H9 (cell line): ENCODE data around the gene DIAPH2. TPM values are rescaled to one million over a fixed set of nuclear protein-coding genes. Genes with fewer than 3 reads are reported as not detected.

Experiments
- DNase-seq: peaks from one replicate; pipeline ENCODE4 v3.0.0-alpha.2; 2017
- H2AFZ ChIP-seq: one replicate; pipeline ENCODE4 v1.6.1; 2013; ENCODE audit warnings: mild to moderate bottlenecking, low read length, control low read depth, moderate library complexity
- H2AK5ac ChIP-seq: 2 replicates; pipeline ENCODE4 v1.6.1; 2013; ENCODE audit warnings: low read length, control low read depth, mixed read lengths; ENCODE audit not compliant: insufficient read length
- H2BK120ac ChIP-seq: one replicate; pipeline ENCODE4 v1.6.1; 2013; ENCODE audit warnings: low read depth, mild to moderate bottlenecking, low read length, control low read depth, inconsistent platforms; ENCODE audit not compliant: poor library complexity, severe bottlenecking
- H2BK12ac ChIP-seq: 2 replicates; pipeline ENCODE4 v1.6.1; 2013; ENCODE audit warnings: low read length, control low read depth, mixed read lengths, low read depth; ENCODE audit not compliant: insufficient read length
- H2BK15ac ChIP-seq: 2 replicates; pipeline ENCODE4 v1.6.1; 2013; ENCODE audit warnings: low read depth, low read length, control low read depth
- H2BK20ac ChIP-seq: one replicate; pipeline ENCODE4 v1.6.1; 2013; ENCODE audit warnings: low read depth, mild to moderate bottlenecking, low read length, control low read depth, inconsistent platforms; ENCODE audit not compliant: poor library complexity, severe bottlenecking
- H2BK5ac ChIP-seq: 2 replicates; pipeline ENCODE4 v1.6.1; 2013; ENCODE audit warnings: low read length, control low read depth, mixed read lengths; ENCODE audit not compliant: insufficient read length
- H3K14ac ChIP-seq: 2 replicates; pipeline ENCODE4 v1.6.1; 2013; ENCODE audit warnings: low read length, control low read depth; ENCODE audit not compliant: insufficient read depth
- H3K18ac ChIP-seq: 2 replicates; pipeline ENCODE4 v1.6.1; 2013; ENCODE audit warnings: low read depth, mild to moderate bottlenecking, mixed read lengths, low read length, control low read depth; ENCODE audit not compliant: insufficient read length
- H3K23ac ChIP-seq: 2 replicates; pipeline ENCODE4 v1.6.1; 2013; ENCODE audit warnings: low read length, control low read depth, mixed read lengths, low read depth; ENCODE audit not compliant: insufficient read length
- H3K23me2 ChIP-seq: 2 replicates; pipeline ENCODE4 v1.6.1; 2013; ENCODE audit warnings: low read depth, mild to moderate bottlenecking, mixed read lengths, low read length, control low read depth; ENCODE audit not compliant: insufficient read length, poor library complexity, severe bottlenecking
- H3K27ac ChIP-seq: 2 replicates; pipeline ENCODE4 v1.5.1; 2013; ENCODE audit warnings: low read length, control low read depth, mixed read lengths, low read depth; ENCODE audit not compliant: insufficient read length
- H3K27me3 ChIP-seq: 2 replicates; pipeline ENCODE4 v1.6.1; 2013; ENCODE audit warnings: low read length, control low read depth, inconsistent platforms; ENCODE audit not compliant: insufficient read depth
- H3K4ac ChIP-seq: 2 replicates; pipeline ENCODE4 v1.6.1; 2013; ENCODE audit warnings: low read depth, mild to moderate bottlenecking, control low read depth, inconsistent platforms, low read length, moderate library complexity
- H3K4me1 ChIP-seq: 2 replicates; pipeline ENCODE4 v1.6.1; 2013; ENCODE audit warnings: low read length, control low read depth, inconsistent platforms; ENCODE audit not compliant: insufficient read depth
- H3K4me2 ChIP-seq: 2 replicates; pipeline ENCODE4 v1.6.1; 2013; ENCODE audit warnings: low read length, control low read depth, mixed read lengths; ENCODE audit not compliant: insufficient read length, insufficient read depth
- H3K56ac ChIP-seq: 2 replicates; pipeline ENCODE4 v1.6.1; 2013; ENCODE audit warnings: low read depth, mild to moderate bottlenecking, mixed read lengths, low read length, control low read depth; ENCODE audit not compliant: insufficient read length
- H3K79me1 ChIP-seq: 2 replicates; pipeline ENCODE4 v1.6.1; 2013; ENCODE audit warnings: low read depth, mild to moderate bottlenecking, moderate library complexity, low read length, control low read depth, inconsistent platforms; ENCODE audit not compliant: insufficient read depth, poor library complexity, severe bottlenecking
- H3K79me2 ChIP-seq: 2 replicates; pipeline ENCODE4 v1.6.1; 2013; ENCODE audit warnings: low read length, control low read depth, inconsistent platforms; ENCODE audit not compliant: insufficient read depth
- H3K9ac ChIP-seq: 2 replicates; pipeline ENCODE4 v1.6.1; 2013; ENCODE audit warnings: low read length, control low read depth, mixed read lengths; ENCODE audit not compliant: insufficient read length; ENCODE audit errors: extremely low read depth
- H3K9me3 ChIP-seq: one replicate; pipeline ENCODE4 v1.6.1; 2013; ENCODE audit warnings: low read depth, low read length, inconsistent platforms; ENCODE audit not compliant: control insufficient read depth
- H3T11ph ChIP-seq: one replicate; pipeline ENCODE4 v1.6.1; 2013; ENCODE audit warnings: mild to moderate bottlenecking, low read length, control low read depth, inconsistent platforms
- H4K20me1 ChIP-seq: one replicate; pipeline ENCODE4 v1.6.1; 2013; ENCODE audit not compliant: control insufficient read depth, insufficient read length, insufficient read depth
- H4K5ac ChIP-seq: 2 replicates; pipeline ENCODE4 v1.6.1; 2013; ENCODE audit warnings: low read depth, mild to moderate bottlenecking, mixed read lengths, low read length, control low read depth; ENCODE audit not compliant: insufficient read length
- H4K8ac ChIP-seq: replicated peaks from 2 replicates; pipeline ENCODE4 v1.6.1; 2013; ENCODE audit warnings: low read length, control low read depth, mixed read lengths, low read depth; ENCODE audit not compliant: insufficient read length
- H4K91ac ChIP-seq: 2 replicates; pipeline ENCODE4 v1.6.1; 2013; ENCODE audit warnings: low read depth, mild to moderate bottlenecking, moderate library complexity, mixed read lengths, low read length, control low read depth; ENCODE audit not compliant: insufficient read length
- H3K27ac Mint-ChIP-seq, 3 experiments: 2 replicates in 2 of 3; 3 replicates in 1 of 3; pipeline ENCODE4 v1.8.0; 2020 to 2021; ENCODE audit warnings: mixed read lengths in 3 of 3, mild to moderate bottlenecking in 1 of 3, moderate library complexity in 1 of 3
- H3K27me3 Mint-ChIP-seq: 2 replicates; pipeline ENCODE4 v1.8.0; 2021; ENCODE audit warnings: low read depth, mild to moderate bottlenecking, moderate library complexity, mixed read lengths
- H3K36me3 Mint-ChIP-seq, 3 experiments: 2 replicates in 2 of 3; 3 replicates in 1 of 3; pipeline ENCODE4 v1.8.0; 2020 to 2021; ENCODE audit warnings: low read depth in 3 of 3, mixed read lengths in 3 of 3; ENCODE audit not compliant: insufficient read depth in 1 of 3
- H3K4me1 Mint-ChIP-seq, 2 experiments: 2 replicates each; pipeline ENCODE4 v1.8.0; 2020; ENCODE audit warnings: mixed read lengths in 2 of 2
- H3K4me3 Mint-ChIP-seq, 2 experiments: 2 replicates in 1 of 2; 3 replicates in 1 of 2; pipeline ENCODE4 v1.8.0; 2020 to 2021; ENCODE audit warnings: mild to moderate bottlenecking in 2 of 2, mixed read lengths in 2 of 2, moderate library complexity in 1 of 2
- H3K9me3 Mint-ChIP-seq, 2 experiments: 2 replicates in 1 of 2; 3 replicates in 1 of 2; pipeline ENCODE4 v1.8.0; 2020; ENCODE audit warnings: mild to moderate bottlenecking in 2 of 2, mixed read lengths in 2 of 2, moderate library complexity in 1 of 2
- CTCF ChIP-seq: fragments of 200-600 bp; sonication (generic); conservative IDR thresholded peaks from 3 replicates; pipeline ENCODE4 v1.8.0; 2021; ENCODE audit warnings: antibody characterized with exemption, mild to moderate bottlenecking
- WGBS: extraction: QIAGEN DNeasy Blood & Tissue Kit; methylation state at CpG from one replicate; pipeline ENCODE4 v1.1.7; 2013; ENCODE audit warnings: missing lambda C conversion rate, low lambda C conversion rate, mixed read lengths; ENCODE audit not compliant: insufficient read length; ENCODE audit errors: extremely low coverage; 5-methylcytosine and 5-hydroxymethylcytosine counted together
- total RNA-seq: library from RNA; stranded (reverse); gene quantifications from 2 replicates; pipeline ENCODE4 v1.2.1, GENCODE V29; 2021

DIAPH2 gene
- total RNA-seq, 1 experiment from 2014 or later: 45.4 TPM

GRCh38 chrX:97026406-97026805, 341.8 kb downstream of the DIAPH2 start:
- Histone ChIP-seq H3K4ac (no peak overlapping the region), H3K4me1 (no peaks in the 10 kb centered on the region; the same call in 1 of the 2 replicates), H2BK12ac (no peak overlapping the region), H4K20me1 (no peaks in the 10 kb centered on the region), H2BK15ac (no peak overlapping the region), H3K79me2 (no peaks in the 10 kb centered on the region), H3K4me2 (no peak overlapping the region), H2BK20ac (no peak overlapping the region), H3K23ac (no peak overlapping the region), H3K27me3 (no peaks in the 10 kb centered on the region), H3K18ac (no peak overlapping the region), H3K14ac (no peak overlapping the region), H2AFZ (no peak overlapping the region), H2BK120ac (no peak overlapping the region), H3K79me1 (no peaks in the 10 kb centered on the region), H4K91ac (no peak overlapping the region), H2BK5ac (no peak overlapping the region), H2AK5ac (no peak overlapping the region), H3K56ac (no peak overlapping the region), H4K5ac (no peak overlapping the region), H3K23me2 (no peaks in the 10 kb centered on the region), H4K8ac (no peak overlapping the region), H3K9ac (no peak overlapping the region), H3T11ph (no peak overlapping the region), H3K9me3 (no peaks in the 10 kb centered on the region), H3K27ac (no peak overlapping the region)
- DNase-seq: no peak
- no peaks in the 10 kb centered on the region for H3K27me3 Mint-ChIP-seq
- no peaks in the 10 kb centered on the region for H3K9me3 Mint-ChIP-seq
- no CpG with 5 or more reads among the region's 2 CpGs for WGBS
- TF ChIP-seq CTCF: peak; percentile 72
- peak overlapping the region; percentile 85 to 97 (median 89); a peak in 6 of 7 replicates for H3K27ac Mint-ChIP-seq
- H3K36me3 Mint-ChIP-seq: peaks cover 2 to 23% (median 7%) of the 10 kb centered on the region in 3 experiments; a peak in 5 of 7 replicates
- H3K4me1 Mint-ChIP-seq: peaks cover 27% of the 10 kb centered on the region in 2 experiments
- no peak overlapping the region for H3K4me3 Mint-ChIP-seq
